Kidney (tissue), 14 donors: ENCODE measurements around the gene FKBP4. TPM values are rescaled to one million over a fixed set of nuclear protein-coding genes. Genes with fewer than 3 reads are reported as not detected.

Experiments used
- DNase-seq, 5 donors: peaks; one replicate each; pipeline ENCODE4 v3.0.0-alpha.2; 2013 to 2020
- FAIRE-seq: peaks from 2 replicates; lab custom pipeline; 2012; peaks lifted over from hg19 to GRCh38; lab: Jason Lieb, UNC
- H3K27ac ChIP-seq, 2 donors: one replicate each; pipeline ENCODE4 v1.7.0; 2013; ENCODE audit warnings: low read depth in 2 of 2, low read length in 2 of 2, inconsistent platforms in 1 of 2
- H3K27me3 ChIP-seq: one replicate; pipeline ENCODE4 v1.7.1; 2013; ENCODE audit warnings: low read length, inconsistent platforms; ENCODE audit not compliant: control insufficient read depth, insufficient read depth
- H3K36me3 ChIP-seq, 3 donors: one replicate each; pipeline versions ENCODE4 v1.7.0 to v1.7.1; 2013; ENCODE audit warnings: low read length in 3 of 3, control low read depth in 1 of 3, inconsistent platforms in 1 of 3; ENCODE audit not compliant: insufficient read depth in 3 of 3, control insufficient read depth in 2 of 3
- H3K4me1 ChIP-seq, 3 donors: one replicate each; pipeline versions ENCODE4 v1.7.0 to v1.7.1; 2013; ENCODE audit warnings: low read length in 3 of 3, inconsistent platforms in 1 of 3, low read depth in 1 of 3; ENCODE audit not compliant: control insufficient read depth in 2 of 3, insufficient read depth in 2 of 3
- H3K4me3 ChIP-seq, 3 donors: one replicate each; pipeline versions ENCODE4 v1.7.0 to v1.8.1; 2013; ENCODE audit warnings: low read length in 3 of 3, control low read depth in 1 of 3, inconsistent platforms in 1 of 3
- H3K9ac ChIP-seq, 3 donors: one replicate each; pipeline versions ENCODE4 v1.7.0 to v1.7.1; 2013; ENCODE audit warnings: low read length in 3 of 3, control low read depth in 1 of 3, inconsistent platforms in 1 of 3
- H3K9me3 ChIP-seq, 3 donors: one replicate each; pipeline versions ENCODE4 v1.7.0 to v1.7.1; 2013; ENCODE audit warnings: low read length in 3 of 3, control low read depth in 1 of 3, inconsistent platforms in 1 of 3; ENCODE audit not compliant: control insufficient read depth in 2 of 3, insufficient read depth in 1 of 3
- CTCF ChIP-seq: IDR thresholded peaks from 3 replicates; pipeline ENCODE4 v1.5.1; 2012; ENCODE audit warnings: mild to moderate bottlenecking, moderate library complexity, borderline replicate concordance; ENCODE audit not compliant: insufficient read depth; ENCODE audit errors: extremely low read depth
- intact Hi-C: fragments of 100-400 bp; cut with DNase I; formaldehyde crosslinking; loops from one replicate; pipeline ENCODE4 v1.11.1; 2022
- polyA plus RNA-seq: library from polyadenylated mRNA; stranded (reverse); fragments of 350-450 nt; fragmentation: Illumina TruSeq; extraction: RNeasy Lipid Tissue Mini Kit (QIAGEN cat#74804); gene quantifications from one replicate; pipeline ENCODE4 v1.2.3, GENCODE V29; 2014; ENCODE audit warnings: low read depth, low replicate concordance; ENCODE audit not compliant: insufficient read depth
- total RNA-seq: library from RNA; stranded (reverse); fragmentation: NEBNext Ultra II Directional; extraction: Animal tissue kit (Norgen Biotek cat#: 25700); gene quantifications from one replicate; pipeline ENCODE4 v1.2.1, GENCODE V29; 2021
- donor health status: control.
- donor health status: control.
- donor health status: control.
- donor health status: control.
- donor health status: control.
- donor health status: DM: yes; HTN: yes; CAD: no.
- donor health status: Normal renal cell carcinoma (clear cell type).

FKBP4 gene
- total and polyA plus RNA-seq, 2 donors from 2014 or later, result 70.2 to 114 TPM

GRCh38 chr12:2779281-2779680, 15.5 kb upstream of the FKBP4 start:
- no peaks in the 10 kb centered on the region for H3K9me3 ChIP-seq
- H3K27me3 ChIP-seq, result peaks cover 2% of the 10 kb centered on the region
- H3K9ac ChIP-seq, result no peak overlapping the region
- DNase-seq (no peak), FAIRE-seq (no peak)
- no peak overlapping the region for H3K27ac ChIP-seq
- peaks cover 0 to 2% (median 2%) of the 10 kb centered on the region in 3 donors for H3K4me1 ChIP-seq
- no peak for TF ChIP-seq CTCF
- H3K4me3 ChIP-seq, result no peak overlapping the region
- intact Hi-C loops, result no loop called here
- no peaks in the 10 kb centered on the region for H3K36me3 ChIP-seq

DNA sequence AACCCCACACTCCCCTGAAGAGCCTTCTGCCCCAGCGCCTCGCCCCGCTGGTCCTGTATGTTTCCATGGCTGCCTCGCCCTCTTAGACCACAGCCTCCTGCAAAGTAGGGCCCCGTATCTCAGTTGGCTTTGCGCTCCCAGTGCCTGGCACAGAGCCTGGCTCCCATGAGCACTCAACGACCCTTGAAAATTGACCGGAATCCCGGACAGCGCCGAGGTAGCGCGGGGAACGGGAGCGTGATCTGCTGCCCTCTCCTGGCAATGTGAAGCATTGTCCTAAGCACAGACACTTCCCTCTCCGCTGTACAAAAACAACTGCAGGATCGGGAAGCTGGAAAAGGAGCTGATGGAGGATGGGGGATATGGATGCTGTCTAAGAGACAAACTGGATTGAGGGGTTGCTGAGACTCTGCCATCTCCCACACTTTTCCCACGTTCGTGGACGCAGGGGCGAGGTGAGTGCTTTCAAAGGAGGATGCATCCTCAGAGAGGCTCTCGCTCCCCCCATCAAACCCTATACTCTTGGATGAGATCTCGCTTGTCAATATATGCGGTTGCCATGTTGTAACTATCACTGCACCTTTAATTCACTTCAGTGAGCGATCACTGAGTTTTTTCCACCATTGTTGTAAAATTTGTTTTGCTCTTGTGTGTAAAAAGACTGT, 10.7 kb upstream of the FKBP4 start:
- peaks cover 0 to 2% (median 2%) of the 10 kb centered on the region in 3 donors for H3K4me1 ChIP-seq
- peak; percentile 69 to 81 (median 75) for DNase-seq
- no peaks in the 10 kb centered on the region for H3K9me3 ChIP-seq
- intact Hi-C loops, result no loop called here
- H3K27ac ChIP-seq, result no peak overlapping the region
- no peak overlapping the region for H3K4me3 ChIP-seq
- H3K27me3 ChIP-seq, result peaks cover 10% of the 10 kb centered on the region
- no peak for FAIRE-seq
- H3K9ac ChIP-seq, result no peak overlapping the region
- TF ChIP-seq CTCF, result peak; percentile 75
- no peaks in the 10 kb centered on the region for H3K36me3 ChIP-seq

- Histone ChIP-seq H3K27me3 (peaks cover 10% of the 10 kb centered on the region), H3K27ac (no peak overlapping the region), H3K4me3 (no peak overlapping the region), H3K36me3 (no peaks in the 10 kb centered on the region), H3K9ac (no peak overlapping the region), H3K4me1 (peaks cover 0 to 2% (median 2%) of the 10 kb centered on the region in 3 donors), H3K9me3 (no peaks in the 10 kb centered on the region)
- intact Hi-C loops, result no loop called here
- no peak for DNase-seq
- TF ChIP-seq CTCF, result no peak
- FAIRE-seq, result no peak
Observed at GRCh38 chr12:2785017-2785416, 9.8 kb upstream of the FKBP4 start.

DNA sequence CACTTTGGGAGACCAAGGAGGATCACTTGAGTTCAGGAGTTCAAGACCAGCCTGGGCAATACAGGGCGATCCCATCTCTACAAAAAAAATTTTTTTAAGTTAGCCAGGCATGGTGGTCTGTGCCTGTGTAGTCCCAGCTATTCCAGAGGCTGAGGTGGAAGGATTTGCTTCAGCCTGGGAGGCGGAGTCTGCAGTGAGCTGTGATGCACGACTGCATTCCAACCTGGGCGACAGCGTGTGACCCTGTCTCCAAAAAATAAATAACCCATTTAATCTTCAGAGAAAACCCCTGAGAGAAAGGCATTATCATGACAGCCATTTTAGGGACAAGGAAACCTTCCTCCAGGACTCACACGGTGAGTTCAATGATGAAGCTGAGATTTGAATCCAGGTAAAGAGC, 3.7 kb upstream of the FKBP4 start:
- TF ChIP-seq CTCF, result no peak
- Histone ChIP-seq H3K36me3 (no peaks in the 10 kb centered on the region), H3K4me3 (no peak overlapping the region), H3K27me3 (no peaks in the 10 kb centered on the region), H3K27ac (no peak overlapping the region), H3K9ac (no peak overlapping the region), H3K9me3 (no peaks in the 10 kb centered on the region), H3K4me1 (no peaks in the 10 kb centered on the region)
- FAIRE-seq (no peak), DNase-seq (peak in 4 of 5 donors; percentile 39 to 51 (median 46))
- intact Hi-C loops, result no loop called here
